GM13977 (cell line): ENCODE results near the gene HOXB6.

Experiments used
- DNase-seq: peaks from one replicate; pipeline ENCODE4 v3.0.0; 2012; ENCODE audit warnings: low spot score
- CTCF ChIP-seq: IDR thresholded peaks from 2 replicates; pipeline ENCODE4 v1.5.1; 2012; ENCODE audit warnings: mild to moderate bottlenecking, control low read depth; ENCODE audit not compliant: insufficient read depth; ENCODE audit errors: extremely low read depth, missing control alignments
- in situ Hi-C: fragments of 300-500 bp; cut with MboI; formaldehyde crosslinking; loops from one replicate; pipeline ENCODE4 v1.12.0; 2022; ENCODE audit warnings: low sequenced_read_pairs, low pct_unique_long_range_greater_than_20kb, mixed read lengths, inconsistent platforms; ENCODE audit not compliant: unreplicated experiment

Gene HOXB6

GRCh38 chr17:48565022-48565554, 39.7 kb downstream of the HOXB6 start:
- DNase-seq = no peak
- in situ Hi-C loops = no loop called here
- no peak for TF ChIP-seq CTCF

GRCh38 chr17:48564188-48565021, 40.4 kb downstream of the HOXB6 start:
- in situ Hi-C loops = no loop called here
- no peak for TF ChIP-seq CTCF
- no peak for DNase-seq

- in situ Hi-C loops = no loop called here
Measured at GRCh38 chr17:48563867-48564187, 41.0 kb downstream of the HOXB6 start.

GRCh38 chr17:48563385-48563838, 41.4 kb downstream of the HOXB6 start:
- no peak for TF ChIP-seq CTCF
- in situ Hi-C loops = no loop called here
- no peak for DNase-seq

More at GRCh38 chr17:48563867-48564187, 41.0 kb downstream of the HOXB6 start:
- DNase-seq = no peak
- TF ChIP-seq CTCF = no peak

- in situ Hi-C loops = no loop called here
- no peak for DNase-seq
- TF ChIP-seq CTCF = no peak
Measured at GRCh38 chr17:48562934-48563333, 41.9 kb downstream of the HOXB6 start.

- in situ Hi-C loops = no loop called here
- DNase-seq = no peak
- TF ChIP-seq CTCF = peak; percentile 18
Measured at GRCh38 chr17:48561884-48562810, 42.6 kb downstream of the HOXB6 start.
